Cardiac muscle cell (in vitro differentiated cells and primary cell): ENCODE data around the gene NOP16. TPM values are rescaled to one million over a fixed set of nuclear protein-coding genes. Genes with fewer than 3 reads are reported as not detected.

ENCODE experiments used
- DNase-seq, 2 donors: peaks; one replicate each; pipeline versions ENCODE4 v3.0.0 to v3.0.0-alpha.2; 2010 to 2017; ENCODE audit warnings: low read depth in 1 of 2, low spot score in 1 of 2
- H3K27ac ChIP-seq: fragments of 200-600 bp; sonication (generic); 2 replicates; pipeline ENCODE4 v1.5.1; 2016
- H3K27me3 ChIP-seq: fragments of 200-600 bp; sonication (generic); 2 replicates; pipeline ENCODE4 v1.6.0; 2016; ENCODE audit warnings: control low read depth
- H3K36me3 ChIP-seq: fragments of 200-600 bp; sonication (generic); 2 replicates; pipeline ENCODE4 v1.5.1; 2016; ENCODE audit warnings: control low read depth
- H3K4me1 ChIP-seq: fragments of 200-600 bp; sonication (generic); 2 replicates; pipeline ENCODE4 v1.8.1; 2017; ENCODE audit warnings: low read depth, mild to moderate bottlenecking, mixed run types
- H3K4me3 ChIP-seq: fragments of 200-600 bp; sonication (generic); 2 replicates; pipeline ENCODE4 v1.5.1; 2016; ENCODE audit warnings: mild to moderate bottlenecking
- H3K9me3 ChIP-seq: fragments of 200-600 bp; sonication (generic); 2 replicates; pipeline ENCODE4 v1.5.1; 2017; ENCODE audit warnings: low read depth, mild to moderate bottlenecking, control low read depth
- CTCF ChIP-seq: IDR thresholded peaks from 2 replicates; pipeline ENCODE4 v1.5.1; 2012; ENCODE audit warnings: low read depth, mild to moderate bottlenecking, low read length
- polyA plus RNA-seq: library from polyadenylated mRNA; unstranded; fragments of >200 nt; fragmentation: Nextera tagmentation; extraction: Ambion mirVana; gene quantifications from 2 replicates; pipeline ENCODE4 v1.2.1, GENCODE V29; 2016
- total RNA-seq: library from RNA; depleted of rRNA; stranded (reverse); fragments of >200 nt; gene quantifications from 2 replicates; pipeline ENCODE4 v1.2.3, GENCODE V29; 2016

NOP16 gene, protein sequence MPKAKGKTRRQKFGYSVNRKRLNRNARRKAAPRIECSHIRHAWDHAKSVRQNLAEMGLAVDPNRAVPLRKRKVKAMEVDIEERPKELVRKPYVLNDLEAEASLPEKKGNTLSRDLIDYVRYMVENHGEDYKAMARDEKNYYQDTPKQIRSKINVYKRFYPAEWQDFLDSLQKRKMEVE
- total RNA-seq (11.5 and 18.0 TPM in 2 replicates), polyA plus RNA-seq (52.0 and 56.7 TPM in 2 replicates)

GRCh38 chr5:176388444-176389134 lies at the start of gene NOP16, which contains the start of gene HIGD2A:
TSS of gene NOP16 (minus strand) at chr5:176388598. CDS start at chr5:176388539, 59 bp downstream.
TSS of gene HIGD2A (plus strand) at chr5:176388751. CDS start at chr5:176388820, 69 bp downstream.
- no peaks in the 10 kb centered on the region for H3K9me3 ChIP-seq
- peak within 1 kb of the TSS; percentile 62 for H3K4me3 ChIP-seq
- no peaks in the 10 kb centered on the region for H3K27me3 ChIP-seq
- H3K4me1 ChIP-seq, result peaks cover 7% of the 10 kb centered on the region
- peak; percentile 99 to 100 for DNase-seq
- no peak for TF ChIP-seq CTCF
- H3K36me3 ChIP-seq, result peaks cover 11% of the 10 kb centered on the region
- H3K27ac ChIP-seq, result peak within 1 kb of the TSS; percentile 97

GRCh38 chr5:176436656-176437055 lies 48.3 kb upstream of the NOP16 start:
- no peak for TF ChIP-seq CTCF
- no peaks in the 10 kb centered on the region for H3K36me3 ChIP-seq

GRCh38 chr5:176432707-176433106 lies 44.3 kb upstream of the NOP16 start:
- no peaks in the 10 kb centered on the region for H3K4me1 ChIP-seq
- no peak for TF ChIP-seq CTCF
- H3K4me3 ChIP-seq, result no peak overlapping the region
- H3K27ac ChIP-seq, result no peak overlapping the region
- DNase-seq, result no peak
- H3K27me3 ChIP-seq, result no peaks in the 10 kb centered on the region
- H3K36me3 ChIP-seq, result no peaks in the 10 kb centered on the region
- H3K9me3 ChIP-seq, result no peaks in the 10 kb centered on the region

More at GRCh38 chr5:176436656-176437055, 48.3 kb upstream of the NOP16 start:
- Histone ChIP-seq H3K4me3 (no peak overlapping the region), H3K9me3 (no peaks in the 10 kb centered on the region), H3K4me1 (peaks cover 6% of the 10 kb centered on the region), H3K27me3 (no peaks in the 10 kb centered on the region), H3K27ac (no peak overlapping the region)
- DNase-seq, result peak in 1 of 2 donors; percentile 19

DNA sequence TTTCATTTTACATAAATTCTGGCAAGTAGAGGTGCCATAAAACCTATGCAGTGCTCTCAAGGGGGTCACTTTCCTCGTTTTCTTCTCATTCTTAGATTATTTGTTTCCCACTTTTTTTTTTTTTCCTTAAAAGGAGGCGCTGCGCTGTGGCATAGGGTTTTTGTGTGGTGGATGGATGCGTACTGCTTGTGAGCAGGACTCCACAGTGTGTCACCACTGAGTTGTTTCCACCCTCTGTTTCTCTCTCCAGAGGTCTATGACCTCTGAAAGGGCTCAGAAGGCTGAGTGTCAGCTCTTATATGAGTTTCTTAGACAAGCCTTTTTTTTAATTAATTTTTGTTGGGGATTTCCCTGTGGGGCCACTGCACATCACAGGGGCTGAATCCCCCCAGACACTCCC lies 41.6 kb upstream of the NOP16 start:
- no peak overlapping the region for H3K4me3 ChIP-seq
- no peaks in the 10 kb centered on the region for H3K9me3 ChIP-seq
- TF ChIP-seq CTCF, result no peak
- no peak for DNase-seq
- no peak overlapping the region for H3K27ac ChIP-seq
- no peaks in the 10 kb centered on the region for H3K36me3 ChIP-seq
- no peaks in the 10 kb centered on the region for H3K4me1 ChIP-seq
- H3K27me3 ChIP-seq, result no peaks in the 10 kb centered on the region

DNA sequence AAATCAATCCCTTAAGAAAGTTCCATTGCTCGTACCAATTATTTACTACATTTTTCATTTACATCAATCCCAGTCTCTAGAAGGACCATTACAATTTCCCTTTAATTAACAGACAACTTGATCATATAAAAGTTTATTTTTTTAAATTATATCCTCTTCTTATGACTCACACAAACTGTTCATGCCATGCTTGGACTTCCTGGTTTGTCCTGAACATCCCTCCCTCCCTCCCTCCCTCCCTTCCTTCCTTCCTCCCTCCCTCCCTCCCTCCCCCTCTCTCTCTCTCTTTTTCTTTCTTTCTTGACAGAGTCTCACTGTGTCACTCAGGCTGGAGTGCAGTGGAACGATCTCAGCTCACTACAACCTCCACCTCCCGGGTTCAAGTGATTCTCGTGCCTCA lies 39.6 kb upstream of the NOP16 start:
- Histone ChIP-seq H3K4me1 (no peaks in the 10 kb centered on the region), H3K36me3 (no peaks in the 10 kb centered on the region), H3K9me3 (no peaks in the 10 kb centered on the region), H3K27me3 (no peaks in the 10 kb centered on the region), H3K27ac (no peak overlapping the region), H3K4me3 (no peak overlapping the region)
- no peak for DNase-seq
- no peak for TF ChIP-seq CTCF
